ENCODE results near the gene ASPSCR1.
"Not testable (repeated sequence)": the region's sequence is repeated elsewhere in the genome, so short reads cannot be mapped to it uniquely, and the experiment has no call there.

The ASPSCR1 gene

GRCh38 chr17:81944858-81945257 is 32.6 kb upstream of the ASPSCR1 start:
- DNase-seq (ENCODE audit: insufficient read length, low spot score): no peak
- TF ChIP-seq CTCF (IDR thresholded peaks at IDR 0.05; ENCODE audit: insufficient read depth, missing control alignments): no peak
- FAIRE-seq: no peak

- DNase-seq (ENCODE audit: insufficient read length, low spot score): no peak
- no peak for TF ChIP-seq CTCF (IDR thresholded peaks at IDR 0.05; ENCODE audit: insufficient read depth, missing control alignments)
- FAIRE-seq: no peak
These were observed 30.2 kb upstream of the ASPSCR1 start, which contains the start of gene MYADML2 for GRCh38 chr17:81947189-81947588. TSS of gene MYADML2 (minus strand) at chr17:81947233. CDS start at chr17:81941741, 5,492 bp downstream.

- TF ChIP-seq CTCF (IDR thresholded peaks at IDR 0.05; ENCODE audit: insufficient read depth, missing control alignments): no peak
- FAIRE-seq: no peak
- DNase-seq (ENCODE audit: insufficient read length, low spot score): no peak
These were observed 28.6 kb upstream of the ASPSCR1 start for GRCh38 chr17:81948635-81949378.

- no peak for TF ChIP-seq CTCF (IDR thresholded peaks at IDR 0.05; ENCODE audit: insufficient read depth, missing control alignments)
- FAIRE-seq (no peak), DNase-seq (ENCODE audit: insufficient read length, low spot score) (no peak)
These were observed 26.9 kb upstream of the ASPSCR1 start for GRCh38 chr17:81950501-81950900.

GRCh38 chr17:81951785-81952684 is 25.4 kb upstream of the ASPSCR1 start:
- DNase-seq (ENCODE audit: insufficient read length, low spot score): no peak
- no peak for TF ChIP-seq CTCF (IDR thresholded peaks at IDR 0.05; ENCODE audit: insufficient read depth, missing control alignments)
- FAIRE-seq: no peak

- DNase-seq (ENCODE audit: insufficient read length, low spot score): no peak
- FAIRE-seq: no peak
- TF ChIP-seq CTCF (IDR thresholded peaks at IDR 0.05; ENCODE audit: insufficient read depth, missing control alignments): no peak
These were observed 24.6 kb upstream of the ASPSCR1 start for GRCh38 chr17:81952792-81953228.

- FAIRE-seq; DNase-seq (ENCODE audit: insufficient read length, low spot score): not testable (repeated sequence)
These were observed 24.0 kb upstream of the ASPSCR1 start for GRCh38 chr17:81953443-81953842.
